Parathyroid adenoma (tissue), 2 donors: ENCODE data around the gene DICER1.

Experiments
- H2AFZ ChIP-seq: fragments of 300-600 bp; sonication (generic); one replicate; pipeline ENCODE4 v1.7.0; 2017; ENCODE audit warnings: antibody characterized with exemption, mild to moderate bottlenecking
- H3K27ac ChIP-seq: fragments of 300-600 bp; sonication (generic); one replicate; pipeline ENCODE4 v1.7.0; 2017
- H3K27me3 ChIP-seq: fragments of 300-600 bp; sonication (generic); one replicate; pipeline ENCODE4 v1.7.0; 2017; ENCODE audit warnings: low read length; ENCODE audit not compliant: control insufficient read depth, insufficient read depth
- H3K36me3 ChIP-seq: fragments of 300-600 bp; sonication (generic); one replicate; pipeline ENCODE4 v1.7.0; 2017; ENCODE audit warnings: low read length; ENCODE audit not compliant: control insufficient read depth, insufficient read depth
- H3K4me1 ChIP-seq: fragments of 300-600 bp; sonication (generic); one replicate; pipeline ENCODE4 v1.7.0; 2017; ENCODE audit warnings: control low read depth
- H3K4me2 ChIP-seq: fragments of 300-600 bp; sonication (generic); one replicate; pipeline ENCODE4 v1.7.0; 2017; ENCODE audit warnings: low read length
- H3K4me3 ChIP-seq: fragments of 300-600 bp; sonication (generic); one replicate; pipeline ENCODE4 v1.7.0; 2017; ENCODE audit warnings: low read depth, low read length
- H3K79me2 ChIP-seq: fragments of 300-600 bp; sonication (generic); one replicate; pipeline ENCODE4 v1.7.0; 2017; ENCODE audit warnings: control low read depth
- H3K9ac ChIP-seq: fragments of 300-600 bp; sonication (generic); one replicate; pipeline ENCODE4 v1.7.0; 2017; ENCODE audit warnings: mild to moderate bottlenecking
- H3K9me3 ChIP-seq: fragments of 300-600 bp; sonication (generic); one replicate; pipeline ENCODE4 v1.7.0; 2017; ENCODE audit warnings: low read length; ENCODE audit not compliant: control insufficient read depth
- TF ChIP-seq, protein P1 (sequence below): fragments of 300-600 bp; sonication (generic); IDR thresholded peaks from one replicate; pipeline ENCODE4 v1.7.0; 2017; ENCODE audit warnings: antibody characterized with exemption, mild to moderate bottlenecking
- donor health status: primary hyperparathyroidism.

Gene DICER1

DNA sequence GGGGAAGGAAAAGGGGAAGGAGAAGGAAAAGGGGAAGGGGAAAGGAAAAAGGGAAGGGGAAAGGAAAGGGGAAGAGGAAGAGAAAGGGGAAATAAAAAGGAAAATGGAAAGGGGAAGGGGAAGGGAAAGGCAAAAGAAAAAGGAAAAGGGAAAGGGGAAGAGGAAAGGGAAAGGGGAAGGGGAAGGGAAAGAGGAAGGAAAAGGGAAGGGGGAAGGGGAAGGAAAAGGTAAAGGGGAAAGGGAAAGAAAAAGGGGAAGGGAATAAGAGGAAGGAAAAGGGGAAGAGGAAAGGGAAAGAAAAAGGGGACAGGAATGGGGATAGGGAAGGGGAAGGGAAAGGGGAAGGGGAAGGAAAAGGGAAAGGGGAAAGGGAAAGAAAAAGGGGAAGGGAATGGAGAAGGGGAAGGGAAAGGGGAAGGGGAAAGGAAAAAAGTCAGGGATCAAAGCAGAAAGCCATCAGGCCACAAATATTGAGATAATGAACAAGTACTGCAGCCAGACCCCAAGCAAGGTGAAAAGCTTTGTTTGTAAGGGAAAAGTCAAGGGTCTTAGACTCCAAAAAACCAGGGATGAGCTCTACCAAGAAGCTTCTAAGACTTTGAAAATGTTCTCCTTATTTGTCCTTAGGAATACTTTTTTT is 20.0 kb downstream of the DICER1 start:
- peak overlapping the region; percentile 8 for H3K27ac ChIP-seq

DNA sequence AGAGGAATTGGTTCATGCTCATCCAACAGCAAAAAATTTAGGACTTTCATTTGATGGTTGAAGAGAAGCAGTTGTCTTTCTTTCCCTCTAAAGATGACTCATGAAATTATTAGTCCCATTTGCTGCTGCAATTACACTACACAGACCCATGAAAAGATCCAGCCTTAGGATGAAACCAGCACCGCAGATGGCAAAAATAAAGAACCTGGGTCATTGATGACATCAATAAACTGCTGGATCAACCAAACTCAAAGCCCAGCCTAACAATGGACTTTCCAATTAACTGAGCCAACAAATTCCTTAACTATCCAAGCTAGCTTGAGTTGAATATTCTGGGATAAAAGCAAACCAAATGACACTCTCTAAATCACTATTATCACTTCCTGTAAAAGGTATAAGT is 20.7 kb downstream of the DICER1 start:
- Histone ChIP-seq H3K27me3 (no peaks in the 10 kb centered on the region), H3K9ac (no peak overlapping the region), H3K9me3 (no peaks in the 10 kb centered on the region), H3K79me2 (peaks cover 15% of the 10 kb centered on the region), H3K36me3 (no peaks in the 10 kb centered on the region), H3K27ac (no peak overlapping the region), H3K4me1 (peaks cover 5% of the 10 kb centered on the region), H3K4me3 (no peak overlapping the region), H3K4me2 (no peak overlapping the region), H2AFZ (no peak overlapping the region)
- TF ChIP-seq, protein P1, sequence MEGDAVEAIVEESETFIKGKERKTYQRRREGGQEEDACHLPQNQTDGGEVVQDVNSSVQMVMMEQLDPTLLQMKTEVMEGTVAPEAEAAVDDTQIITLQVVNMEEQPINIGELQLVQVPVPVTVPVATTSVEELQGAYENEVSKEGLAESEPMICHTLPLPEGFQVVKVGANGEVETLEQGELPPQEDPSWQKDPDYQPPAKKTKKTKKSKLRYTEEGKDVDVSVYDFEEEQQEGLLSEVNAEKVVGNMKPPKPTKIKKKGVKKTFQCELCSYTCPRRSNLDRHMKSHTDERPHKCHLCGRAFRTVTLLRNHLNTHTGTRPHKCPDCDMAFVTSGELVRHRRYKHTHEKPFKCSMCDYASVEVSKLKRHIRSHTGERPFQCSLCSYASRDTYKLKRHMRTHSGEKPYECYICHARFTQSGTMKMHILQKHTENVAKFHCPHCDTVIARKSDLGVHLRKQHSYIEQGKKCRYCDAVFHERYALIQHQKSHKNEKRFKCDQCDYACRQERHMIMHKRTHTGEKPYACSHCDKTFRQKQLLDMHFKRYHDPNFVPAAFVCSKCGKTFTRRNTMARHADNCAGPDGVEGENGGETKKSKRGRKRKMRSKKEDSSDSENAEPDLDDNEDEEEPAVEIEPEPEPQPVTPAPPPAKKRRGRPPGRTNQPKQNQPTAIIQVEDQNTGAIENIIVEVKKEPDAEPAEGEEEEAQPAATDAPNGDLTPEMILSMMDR, result no peak

More for the DNA sequence above, 20.0 kb downstream of the DICER1 start:
- Histone ChIP-seq H3K9me3 (no peaks in the 10 kb centered on the region), H2AFZ (no peak overlapping the region), H3K9ac (no peak overlapping the region), H3K4me3 (no peak overlapping the region), H3K4me1 (peaks cover 6% of the 10 kb centered on the region), H3K4me2 (no peak overlapping the region), H3K79me2 (peaks cover 17% of the 10 kb centered on the region), H3K27me3 (no peaks in the 10 kb centered on the region), H3K36me3 (no peaks in the 10 kb centered on the region)
- TF ChIP-seq, protein P1, result no peak

DNA sequence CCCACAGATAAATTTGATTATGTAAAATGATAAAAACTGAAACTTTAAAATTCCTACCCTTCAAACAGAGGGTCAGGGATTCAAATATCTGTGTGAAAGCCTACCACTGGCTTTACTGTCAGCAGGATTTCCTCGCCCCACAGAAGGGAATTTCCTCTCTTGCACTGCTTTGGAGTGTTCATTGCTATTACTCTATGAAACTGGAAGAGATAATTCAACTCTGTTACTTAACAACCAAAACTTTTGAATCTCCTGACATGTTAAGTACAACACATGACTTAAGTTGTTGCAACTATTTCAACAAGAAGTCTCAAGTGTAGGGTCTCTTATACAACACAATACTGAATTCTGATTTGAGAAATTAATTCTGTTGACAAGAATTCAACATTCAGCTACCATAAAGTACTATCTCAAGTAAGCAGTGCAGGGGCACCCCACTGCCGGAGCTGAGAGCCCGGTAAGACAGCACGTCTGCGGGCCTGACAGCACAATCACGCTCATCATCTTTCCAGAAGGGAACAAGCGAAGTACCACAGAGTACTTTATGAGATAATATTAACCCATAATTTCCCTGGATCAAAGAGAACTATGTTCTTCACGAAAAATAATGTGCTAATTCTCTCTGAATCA is 22.9 kb downstream of the DICER1 start:
- H3K27ac ChIP-seq, result no peak overlapping the region

DNA sequence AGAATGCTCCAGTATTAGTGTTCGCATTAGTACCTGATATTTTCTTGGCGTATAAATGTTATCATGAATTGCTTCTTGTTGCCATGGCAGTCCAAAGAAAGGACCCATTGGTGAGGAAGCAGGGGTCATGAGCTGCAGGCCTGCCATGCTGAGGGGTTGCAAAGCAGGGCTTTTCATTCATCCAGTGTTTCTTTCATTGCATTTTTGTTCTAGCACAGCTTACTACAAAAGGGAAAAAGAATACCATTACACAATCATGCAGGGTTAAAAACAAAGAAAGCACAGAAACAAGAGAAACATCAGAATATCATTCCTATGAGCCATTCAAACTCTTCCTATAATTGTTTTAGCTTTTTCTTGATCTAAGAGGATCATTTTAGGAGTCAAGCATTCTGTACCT is 24.0 kb downstream of the DICER1 start:
- H3K9ac ChIP-seq, result no peak overlapping the region

More for the DNA sequence above, 22.9 kb downstream of the DICER1 start:
- Histone ChIP-seq H3K36me3 (no peaks in the 10 kb centered on the region), H3K9me3 (no peaks in the 10 kb centered on the region), H3K4me2 (no peak overlapping the region), H3K9ac (no peak overlapping the region), H3K27me3 (no peaks in the 10 kb centered on the region), H3K79me2 (peaks cover 12% of the 10 kb centered on the region), H3K4me3 (no peak overlapping the region), H2AFZ (no peak overlapping the region), H3K4me1 (no peaks in the 10 kb centered on the region)
- TF ChIP-seq, protein P1, result no peak

More for the DNA sequence above, 24.0 kb downstream of the DICER1 start:
- no peak overlapping the region for H3K4me3 ChIP-seq
- no peak overlapping the region for H3K27ac ChIP-seq
- peaks cover 12% of the 10 kb centered on the region for H3K79me2 ChIP-seq
- peaks cover 5% of the 10 kb centered on the region for H3K4me1 ChIP-seq
- no peak overlapping the region for H2AFZ ChIP-seq
- no peaks in the 10 kb centered on the region for H3K36me3 ChIP-seq
- TF ChIP-seq, protein P1, result no peak
- no peak overlapping the region for H3K4me2 ChIP-seq
- H3K27me3 ChIP-seq, result no peaks in the 10 kb centered on the region
- no peaks in the 10 kb centered on the region for H3K9me3 ChIP-seq
